OCI-LY7 (cell line): Measurements from ENCODE around the gene IFNGR2. TPM values are rescaled to one million over a fixed set of nuclear protein-coding genes. Genes with fewer than 3 reads are reported as not detected.
"Not testable (repeated sequence)": the region's sequence is repeated elsewhere in the genome, so short reads cannot be mapped to it uniquely, and the experiment has no call there.

Source experiments
- BruUV-seq: library from RNA; stranded (reverse); fragments of 400-500 nt; replicated peaks from 2 replicates; lab custom pipeline; 2021; lab: Mats Ljungman, UMichigan
- CTCF ChIA-PET: fragments of 300-600 bp; sonication (Branson Sonifier 250); formaldehyde crosslinking; loops from one replicate; lab custom pipeline; 2022; ENCODE audit warnings: antibody characterized with exemption; ENCODE audit not compliant: unreplicated experiment; lab: Charles Lee
- POLR2A ChIA-PET: fragments of 300-600 bp; sonication (Branson Sonifier 250); formaldehyde crosslinking; loops from one replicate; lab custom pipeline; 2022; ENCODE audit warnings: antibody characterized with exemption; lab: Charles Lee
- DNase-seq: peaks from one replicate; pipeline ENCODE4 v3.0.0-alpha.2; 2015; ENCODE audit warnings: low spot score
- H2AFZ ChIP-seq: fragments of 200-600 bp; sonication (generic), shearing (Covaris generic); 2 replicates; pipeline ENCODE4 v1.6.1; 2014; ENCODE audit warnings: mild to moderate bottlenecking, antibody characterized with exemption, low read length, moderate library complexity
- H3K27ac ChIP-seq: fragments of 200-600 bp; sonication (generic); 2 replicates; pipeline ENCODE4 v1.5.1; 2014; ENCODE audit warnings: mixed run types, low read depth, mild to moderate bottlenecking, moderate library complexity, low read length, inconsistent platforms; ENCODE audit not compliant: poor library complexity, severe bottlenecking
- H3K36me3 ChIP-seq: fragments of 200-600 bp; sonication (generic); 2 replicates; pipeline ENCODE4 v1.6.1; 2014; ENCODE audit warnings: mild to moderate bottlenecking, antibody characterized with exemption, low read length, moderate library complexity, mixed read lengths; ENCODE audit not compliant: insufficient read depth
- H3K4me1 ChIP-seq: fragments of 200-600 bp; sonication (generic); 2 replicates; pipeline ENCODE4 v1.5.1; 2014; ENCODE audit warnings: mild to moderate bottlenecking, low read length; ENCODE audit not compliant: insufficient read depth, poor library complexity, severe bottlenecking
- H3K4me2 ChIP-seq: fragments of 200-600 bp; sonication (generic); 2 replicates; pipeline ENCODE4 v1.6.1; 2014; ENCODE audit warnings: mild to moderate bottlenecking, low read length
- H3K4me3 ChIP-seq: fragments of 200-600 bp; sonication (generic); 2 replicates; pipeline ENCODE4 v1.5.1; 2014; ENCODE audit warnings: mild to moderate bottlenecking, low read depth, low read length; ENCODE audit not compliant: poor library complexity, severe bottlenecking
- H3K79me2 ChIP-seq: fragments of 200-600 bp; sonication (generic); 2 replicates; pipeline ENCODE4 v1.6.1; 2016; ENCODE audit warnings: low read depth, mild to moderate bottlenecking, low read length, moderate library complexity, mixed read lengths; ENCODE audit not compliant: insufficient read depth
- H3K9me2 ChIP-seq: fragments of 200-600 bp; sonication (generic); 2 replicates; pipeline ENCODE4 v1.6.1; 2016; ENCODE audit warnings: mild to moderate bottlenecking, low read length, mixed read lengths; ENCODE audit not compliant: insufficient read depth
- H3K9me3 ChIP-seq: fragments of 200-600 bp; sonication (generic); 2 replicates; pipeline ENCODE4 v1.6.1; 2014; ENCODE audit warnings: mild to moderate bottlenecking, mixed run types, low read length, mixed read lengths
- H4K20me1 ChIP-seq: fragments of 200-600 bp; sonication (generic); 2 replicates; pipeline ENCODE4 v1.6.1; 2014; ENCODE audit warnings: mild to moderate bottlenecking, antibody characterized with exemption, low read length, moderate library complexity, mixed read lengths; ENCODE audit not compliant: insufficient read depth
- CTCF ChIP-seq: fragments of 200-600 bp; sonication (generic); conservative IDR thresholded peaks from 2 replicates; pipeline ENCODE4 v1.5.1; 2014; ENCODE audit warnings: mild to moderate bottlenecking, antibody characterized with exemption, low read length, moderate library complexity, mixed read lengths
- EZH2phosphoT487 ChIP-seq: fragments of 200-600 bp; sonication (generic); IDR thresholded peaks from 2 replicates; pipeline ENCODE4 v1.6.1; 2018; ENCODE audit warnings: low read depth, borderline replicate concordance, mild to moderate bottlenecking, mixed run types, antibody characterized with exemption, low read length, moderate library complexity, mixed read lengths
- intact Hi-C: fragments of 100-400 bp; cut with micrococcal nuclease; formaldehyde crosslinking; loops from one replicate; pipeline ENCODE4 v1.10.0; 2022; ENCODE audit not compliant: unreplicated experiment
- total RNA-seq, 2 experiments: library from RNA; depleted of rRNA in 1 of 2; stranded (reverse); fragments of >200 nt in 1 of 2; shearing (Covaris generic) in 1 of 2; gene quantifications; 2 replicates each; pipeline ENCODE4 v1.2.3, GENCODE V29; 2014 to 2022

IFNGR2 gene
- total RNA-seq, 2 experiments from 2014 or later: 70.2 to 86.9 TPM

GRCh38 chr21:33377221-33377920 is 25.8 kb upstream of the IFNGR2 start:
- TF ChIP-seq CTCF (no peak), EZH2phosphoT487 (no peak)
- H3K4me1 ChIP-seq: peaks cover 91% of the 10 kb centered on the region

GRCh38 chr21:33378081-33378480 is 25.1 kb upstream of the IFNGR2 start:
- H2AFZ ChIP-seq: no peak overlapping the region
- H3K4me1 ChIP-seq: peaks cover 91% of the 10 kb centered on the region
- no peaks in the 10 kb centered on the region; the same call in 1 of the 2 replicates for H3K79me2 ChIP-seq
- no peaks in the 10 kb centered on the region for H3K9me2 ChIP-seq
- no TSS peak for BruUV-seq
- TF ChIP-seq EZH2phosphoT487: no peak
- H3K36me3 ChIP-seq: no peaks in the 10 kb centered on the region
- POLR2A ChIA-PET: interaction anchor here (0.6 kb wide), 2 partner anchors 11 to 27 kb away, joined by 3 to 4 read pairs; no protein-coding TSS in a partner anchor
- CTCF ChIA-PET: no interaction called here
- H4K20me1 ChIP-seq: no peaks in the 10 kb centered on the region
- no peaks in the 10 kb centered on the region for H3K9me3 ChIP-seq
- DNase-seq: no peak
- H3K4me3 ChIP-seq: no peak overlapping the region
- no peak overlapping the region for H3K27ac ChIP-seq
- intact Hi-C loops: no loop called here
- H3K4me2 ChIP-seq: no peak overlapping the region

More at GRCh38 chr21:33377221-33377920, 25.8 kb upstream of the IFNGR2 start:
- H3K79me2 ChIP-seq: no peaks in the 10 kb centered on the region; the same call in 1 of the 2 replicates
- BruUV-seq: no TSS peak
- no peaks in the 10 kb centered on the region for H3K9me3 ChIP-seq
- H3K27ac ChIP-seq: peak overlapping the region; percentile 41
- POLR2A ChIA-PET: interaction anchor here (0.6 to 2.1 kb wide), 4 partner anchors 8 to 170 kb away, joined by 3 to 4 read pairs (median 4); no protein-coding TSS in a partner anchor
- H3K36me3 ChIP-seq: no peaks in the 10 kb centered on the region
- intact Hi-C loops: no loop called here
- peak overlapping the region; percentile 78 for H2AFZ ChIP-seq
- peak; percentile 30 for DNase-seq
- peak overlapping the region; percentile 44; the same call in 1 of the 2 replicates for H3K4me2 ChIP-seq
- H3K9me2 ChIP-seq: no peaks in the 10 kb centered on the region
- H4K20me1 ChIP-seq: no peaks in the 10 kb centered on the region
- H3K4me3 ChIP-seq: no peak overlapping the region
- CTCF ChIA-PET: no interaction called here

GRCh38 chr21:33379934-33380333 is 23.3 kb upstream of the IFNGR2 start:
- H4K20me1 ChIP-seq, H3K9me2 ChIP-seq, CTCF ChIA-PET, H3K36me3 ChIP-seq, BruUV-seq, H3K79me2 ChIP-seq, H3K9me3 ChIP-seq, intact Hi-C loops: not testable (repeated sequence)
- Histone ChIP-seq H3K4me1 (peaks cover 92% of the 10 kb centered on the region), H3K4me2 (peak overlapping the region; percentile 99), H2AFZ (peak overlapping the region; percentile 66), H3K4me3 (peak overlapping the region; percentile 3), H3K27ac (peak overlapping the region; percentile 99)
- peak; percentile 66 for DNase-seq
- POLR2A ChIA-PET: interaction anchor here (0.6 to 1.5 kb wide), 8 partner anchors 14 to 714 kb away, joined by 3 to 9 read pairs (median 3); partner anchors contain the start of gene IFNAR1
